Stomach (tissue), 9 donors: ENCODE data around the gene SH3RF3. TPM values are rescaled to one million over a fixed set of nuclear protein-coding genes. Genes with fewer than 3 reads are reported as not detected.

Experiments
- DNase-seq, 2 donors: peaks; one replicate each; pipeline versions ENCODE4 v3.0.0 to v3.0.0-alpha.2; 2013 to 2019
- H3K27ac ChIP-seq, 5 donors: fragments of 200-600 bp in 4 of 5; sonication (generic) in 4 of 5; one replicate each; pipeline ENCODE4 v1.5.1; 2013 to 2019; ENCODE audit warnings: mild to moderate bottlenecking in 1 of 5, moderate library complexity in 1 of 5
- H3K27me3 ChIP-seq, 3 donors: fragments of 200-600 bp; sonication (generic); one replicate each; pipeline ENCODE4 v1.5.1; 2017 to 2019; ENCODE audit warnings: mixed run types in 1 of 3
- H3K36me3 ChIP-seq, 4 donors: fragments of 200-600 bp; sonication (generic); 1 replicate in 3 of 4; 2 replicates in 1 of 4; pipeline ENCODE4 v1.5.1; 2016 to 2019
- H3K4me1 ChIP-seq, 4 donors: fragments of 200-600 bp; sonication (generic); one replicate each; pipeline ENCODE4 v1.5.1; 2016 to 2019
- H3K4me3 ChIP-seq, 4 donors: fragments of 200-600 bp; sonication (generic) in 3 of 4; one replicate each; pipeline ENCODE4 v1.5.1; 2016 to 2019; ENCODE audit warnings: mild to moderate bottlenecking in 1 of 4
- H3K9me3 ChIP-seq, 4 donors: fragments of 200-600 bp; sonication (generic); one replicate each; pipeline ENCODE4 v1.5.1; 2016 to 2019
- CTCF ChIP-seq, 7 experiments: fragments of 450-650 bp in 4 of 7; fragments of 200-600 bp in 3 of 7; sonication (generic) in 3 of 7; IDR thresholded peaks; one replicate each; pipeline ENCODE4 v1.5.1; 2016 to 2019; ENCODE audit warnings: antibody characterized with exemption in 7 of 7, control low read depth in 2 of 7, mild to moderate bottlenecking in 1 of 7
- EP300 ChIP-seq: sonication (generic); formaldehyde crosslinking; IDR thresholded peaks from one replicate; pipeline ENCODE4 v1.6.1; 2017; ENCODE audit warnings: antibody characterized with exemption
- POLR2A ChIP-seq, 4 donors: fragments of 450-650 bp; IDR thresholded peaks; one replicate each; pipeline ENCODE4 v1.6.1; 2016; ENCODE audit warnings: antibody characterized with exemption in 4 of 4, control low read depth in 2 of 4, mild to moderate bottlenecking in 1 of 4, moderate library complexity in 1 of 4
- POLR2AphosphoS5 ChIP-seq, 3 donors: sonication (generic); formaldehyde crosslinking; IDR thresholded peaks; one replicate each; pipeline ENCODE4 v1.6.1; 2016; ENCODE audit warnings: antibody characterized with exemption in 3 of 3
- WGBS, 5 donors: extraction: QIAGEN DNeasy Blood & Tissue Kit in 3 of 5; methylation state at CpG; one replicate each; pipeline versions ENCODE4 v1.1.5 to v1.1.7; 2013 to 2018; 5-methylcytosine and 5-hydroxymethylcytosine counted together
- intact Hi-C: fragments of 100-400 bp; cut with DNase I; formaldehyde crosslinking; loops from one replicate; pipeline ENCODE4 v1.15.1; 2023; ENCODE audit warnings: low total_unique reads
- polyA plus RNA-seq, 3 donors: library from polyadenylated mRNA; stranded (reverse); fragments of 200-250 nt; gene quantifications; one replicate each; pipeline ENCODE4 v1.2.3, GENCODE V29; 2013
- total RNA-seq, 5 donors: library from RNA; depleted of rRNA; stranded (reverse); fragments of >200 nt; gene quantifications; one replicate each; pipeline versions ENCODE4 v1.1.0 to v1.2.3, GENCODE V29; 2014 to 2016
- donor health status: healthy with polysubstance abuse.
- donor health status: Bipolar disorder and iron deficiency.
- donor health status: healthy.

Gene SH3RF3
- total and polyA plus RNA-seq, 8 donors, result 0.87 to 11.1 (median 4.4) TPM

- TF ChIP-seq POLR2A (IDR thresholded peaks at IDR 0.05) (no peak), EP300 (no peak), CTCF (IDR thresholded peaks at IDR 0.05) (no peak), POLR2AphosphoS5 (IDR thresholded peaks at IDR 0.05) (no peak)
- no peaks in the 10 kb centered on the region for H3K9me3 ChIP-seq
- WGBS, 5 donors, result 75 to 84% (median 77%) methylated on average over 19 of the region's 19 CpGs
- H3K27me3 ChIP-seq, result no peaks in the 10 kb centered on the region
- peak overlapping the region in 2 of 5 donors; percentile 48 to 51 for H3K27ac ChIP-seq
- H3K36me3 ChIP-seq, result peaks cover 0 to 5% (median 2%) of the 10 kb centered on the region in 4 donors
- peak in 1 of 2 donors; percentile 51 for DNase-seq
- intact Hi-C loops, result no loop called here
- H3K4me3 ChIP-seq, result no peak overlapping the region
- peaks cover 0 to 27% (median 23%) of the 10 kb centered on the region in 4 donors for H3K4me1 ChIP-seq
Measured at GRCh38 chr2:109486711-109487535, 357.9 kb downstream of the SH3RF3 start.

DNA sequence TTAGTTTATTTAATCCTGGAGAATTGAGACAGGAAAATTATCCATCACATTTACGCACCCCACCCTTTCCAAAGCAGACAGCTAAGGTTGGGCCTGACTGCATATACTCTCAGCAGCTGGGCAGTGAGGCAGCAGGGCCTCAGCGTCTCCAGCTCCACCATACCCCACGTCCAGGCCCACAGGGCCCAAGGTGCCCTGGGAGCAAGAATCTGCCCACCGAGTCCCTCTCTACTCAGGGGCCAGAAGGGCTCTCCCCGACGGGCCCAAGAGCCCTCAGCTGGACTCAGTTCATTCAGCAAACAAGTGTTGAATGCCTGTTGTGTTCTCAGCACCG lies 358.5 kb downstream of the SH3RF3 start:
- DNase-seq, result no peak
- Histone ChIP-seq H3K36me3 (peaks cover 0 to 5% (median 4%) of the 10 kb centered on the region in 4 donors), H3K9me3 (no peaks in the 10 kb centered on the region), H3K4me1 (peaks cover 0 to 21% (median 18%) of the 10 kb centered on the region in 4 donors), H3K27me3 (no peaks in the 10 kb centered on the region), H3K4me3 (no peak overlapping the region), H3K27ac (peak overlapping the region in 2 of 5 donors; percentile 48 to 51)
- intact Hi-C loops, result no loop called here
- TF ChIP-seq EP300 (no peak), POLR2A (IDR thresholded peaks at IDR 0.05) (no peak), POLR2AphosphoS5 (IDR thresholded peaks at IDR 0.05) (no peak), CTCF (IDR thresholded peaks at IDR 0.05) (no peak)
- 72 to 82% (median 74%) methylated on average over 6 to 7 of the region's 7 CpGs for WGBS, 5 donors

DNA sequence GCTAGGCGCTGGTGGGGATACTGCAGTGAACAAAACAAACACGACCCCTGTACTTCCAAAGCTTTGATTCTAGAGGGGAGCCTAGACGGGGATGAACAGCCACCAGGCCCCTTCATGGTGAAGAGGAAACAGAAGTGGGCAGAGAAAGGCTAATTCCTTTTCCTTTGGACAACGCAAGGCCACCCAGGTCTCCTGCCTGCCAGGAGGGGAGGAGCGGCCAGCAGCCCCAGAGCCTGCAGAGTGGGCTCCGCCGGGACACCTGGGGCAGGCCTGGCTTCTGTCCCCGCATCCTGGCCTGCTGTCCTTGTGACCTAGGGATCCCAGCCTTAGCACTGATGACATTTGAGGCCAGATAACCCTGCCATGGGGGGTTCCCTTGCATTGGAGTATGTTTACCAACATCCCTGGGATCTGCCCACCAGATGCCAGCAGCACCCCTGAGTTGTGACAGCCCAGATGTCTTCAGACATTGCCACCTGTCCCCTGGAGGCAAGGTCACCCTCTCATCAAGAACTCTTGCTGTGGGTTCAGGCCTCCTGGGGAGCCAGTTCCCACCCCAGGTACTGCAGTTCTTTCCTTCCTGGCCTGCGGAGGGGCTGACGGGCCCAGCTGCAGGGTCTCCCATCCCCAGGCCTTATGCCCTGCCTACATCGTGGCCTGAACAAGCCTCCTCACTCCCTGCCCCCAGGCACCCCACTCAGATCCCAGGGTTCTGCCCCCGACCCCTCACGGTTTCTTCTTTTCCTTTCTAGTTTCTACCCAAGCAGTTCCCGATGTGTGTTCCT lies 359.1 kb downstream of the SH3RF3 start:
- H3K36me3 ChIP-seq, result peaks cover 0 to 7% (median 5%) of the 10 kb centered on the region in 4 donors
- no peak for DNase-seq
- WGBS, 5 donors, result 90 to 93% (median 93%) methylated on average over 13 to 14 of the region's 14 CpGs
- H3K4me3 ChIP-seq, result no peak overlapping the region
- intact Hi-C loops, result no loop called here
- H3K4me1 ChIP-seq, result peaks cover 0 to 16% (median 12%) of the 10 kb centered on the region in 4 donors
- TF ChIP-seq POLR2AphosphoS5 (IDR thresholded peaks at IDR 0.05) (no peak), POLR2A (IDR thresholded peaks at IDR 0.05) (no peak)
- no peaks in the 10 kb centered on the region for H3K9me3 ChIP-seq
- H3K27me3 ChIP-seq, result no peaks in the 10 kb centered on the region
- peak overlapping the region in 2 of 5 donors; percentile 48 to 51 for H3K27ac ChIP-seq

DNA sequence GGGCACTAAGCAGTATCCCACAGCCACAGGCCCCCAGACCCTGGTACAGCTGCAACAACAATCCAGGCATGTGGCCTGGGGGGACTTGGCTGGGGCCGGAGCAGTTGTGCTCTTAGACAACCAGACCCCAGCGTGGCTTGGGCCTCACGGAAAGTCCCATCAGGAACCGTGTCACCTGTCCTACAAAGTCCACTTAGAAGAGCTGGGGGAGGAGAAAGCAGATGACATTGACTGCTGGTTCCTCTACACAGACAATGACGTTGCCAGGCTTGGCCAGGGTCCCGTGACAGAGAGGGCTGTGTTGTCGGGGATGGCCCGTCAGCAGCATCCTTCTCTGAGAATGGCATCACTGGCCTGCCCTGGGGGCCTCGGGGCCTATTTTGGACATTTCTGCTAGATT lies 360.3 kb downstream of the SH3RF3 start:
- TF ChIP-seq CTCF (IDR thresholded peaks at IDR 0.05) (no peak), POLR2AphosphoS5 (IDR thresholded peaks at IDR 0.05) (no peak), POLR2A (IDR thresholded peaks at IDR 0.05) (no peak), EP300 (no peak)

More for the DNA sequence above, 360.3 kb downstream of the SH3RF3 start:
- 92 to 95% (median 94%) methylated on average over 9 of the region's 9 CpGs for WGBS, 5 donors
- intact Hi-C loops, result no loop called here
- Histone ChIP-seq H3K27me3 (no peaks in the 10 kb centered on the region), H3K4me1 (peaks cover 0 to 9% (median 4%) of the 10 kb centered on the region in 4 donors), H3K36me3 (peaks cover 0 to 7% (median 5%) of the 10 kb centered on the region in 4 donors), H3K4me3 (no peak overlapping the region), H3K9me3 (no peaks in the 10 kb centered on the region), H3K27ac (no peak overlapping the region)
- DNase-seq, result no peak
